Measurements from ENCODE around the gene CLCA1.

Gene CLCA1

GRCh38 chr1:86455073-86455472 lies 13.7 kb upstream of the CLCA1 start:
- DNase-seq (ENCODE audit: low read depth in 2 of 2): no peak
- no peak overlapping the region for H3K4me3 ChIP-seq (replicated peaks in 1 of 2; ENCODE audit: low read depth in 2 of 2, low read length in 2 of 2)
- TF ChIP-seq CTCF (IDR thresholded peaks at IDR 0.05; ENCODE audit: low read depth, low read length): no peak

GRCh38 chr1:86460998-86461397 lies 7.7 kb upstream of the CLCA1 start:
- no peak for DNase-seq (ENCODE audit: low read depth in 2 of 2)
- TF ChIP-seq CTCF (IDR thresholded peaks at IDR 0.05; ENCODE audit: low read depth, low read length): no peak
- no peak overlapping the region for H3K4me3 ChIP-seq (replicated peaks in 1 of 2; ENCODE audit: low read depth in 2 of 2, low read length in 2 of 2)

- no peak for TF ChIP-seq CTCF (IDR thresholded peaks at IDR 0.05; ENCODE audit: low read depth, low read length)
- DNase-seq (ENCODE audit: low read depth in 2 of 2): no peak
Observed at GRCh38 chr1:86461482-86461881, 7.2 kb upstream of the CLCA1 start.

GRCh38 chr1:86464819-86465218 lies 3.9 kb upstream of the CLCA1 start:
- no peak for TF ChIP-seq CTCF (IDR thresholded peaks at IDR 0.05; ENCODE audit: low read depth, low read length)
- DNase-seq (ENCODE audit: low read depth in 2 of 2): no peak
- H3K4me3 ChIP-seq (replicated peaks in 1 of 2; ENCODE audit: low read depth in 2 of 2, low read length in 2 of 2): no peak overlapping the region

More at GRCh38 chr1:86461482-86461881, 7.2 kb upstream of the CLCA1 start:
- no peak overlapping the region for H3K4me3 ChIP-seq (replicated peaks in 1 of 2; ENCODE audit: low read depth in 2 of 2, low read length in 2 of 2)

GRCh38 chr1:86466109-86466844 lies 2.5 kb upstream of the CLCA1 start:
- DNase-seq (ENCODE audit: low read depth in 2 of 2): no peak
- no peak overlapping the region for H3K4me3 ChIP-seq (replicated peaks in 1 of 2; ENCODE audit: low read depth in 2 of 2, low read length in 2 of 2)
- no peak for TF ChIP-seq CTCF (IDR thresholded peaks at IDR 0.05; ENCODE audit: low read depth, low read length)

GRCh38 chr1:86466986-86467385 lies 1.7 kb upstream of the CLCA1 start:
- no peak for TF ChIP-seq CTCF (IDR thresholded peaks at IDR 0.05; ENCODE audit: low read depth, low read length)
- DNase-seq (ENCODE audit: low read depth in 2 of 2): peak in 1 of 2 donors; percentile 41
- no peak overlapping the region for H3K4me3 ChIP-seq (replicated peaks in 1 of 2; ENCODE audit: low read depth in 2 of 2, low read length in 2 of 2)

GRCh38 chr1:86470859-86471258 lies 2.1 kb downstream of the CLCA1 start:
- DNase-seq (ENCODE audit: low read depth in 2 of 2): no peak
- no peak overlapping the region for H3K4me3 ChIP-seq (replicated peaks in 1 of 2; ENCODE audit: low read depth in 2 of 2, low read length in 2 of 2)
- no peak for TF ChIP-seq CTCF (IDR thresholded peaks at IDR 0.05; ENCODE audit: low read depth, low read length)

Measured in cardiac fibroblast (primary cell).